Measurements from ENCODE around the gene RNF223. TPM values are rescaled to one million over a fixed set of nuclear protein-coding genes. Genes with fewer than 3 reads are reported as not detected.

RNF223 gene
- total RNA-seq, 4 donors from 2014 or later = not detected

GRCh38 chr1:1092894-1093609 is 18.9 kb upstream of the RNF223 start:
- no peak for TF ChIP-seq CTCF (IDR thresholded peaks at IDR 0.05; ENCODE audit: low read depth)

GRCh38 chr1:1092149-1092855 is 18.2 kb upstream of the RNF223 start:
- TF ChIP-seq CTCF (IDR thresholded peaks at IDR 0.05; ENCODE audit: low read depth) = no peak

- TF ChIP-seq CTCF (IDR thresholded peaks at IDR 0.05; ENCODE audit: low read depth) = no peak
Observed at GRCh38 chr1:1091344-1092148, 17.4 kb upstream of the RNF223 start.

- TF ChIP-seq CTCF (IDR thresholded peaks at IDR 0.05; ENCODE audit: low read depth) = no peak
Observed at GRCh38 chr1:1090424-1091343, 16.6 kb upstream of the RNF223 start.

GRCh38 chr1:1089731-1090423 is 15.8 kb upstream of the RNF223 start:
- TF ChIP-seq CTCF (IDR thresholded peaks at IDR 0.05; ENCODE audit: low read depth) = no peak

- TF ChIP-seq CTCF (IDR thresholded peaks at IDR 0.05; ENCODE audit: low read depth) = no peak
Observed at GRCh38 chr1:1088801-1089680, 14.9 kb upstream of the RNF223 start.

All from subcutaneous adipose tissue (tissue), 4 donors.